ENCODE data around the gene CPSF4L. TPM values are rescaled to one million over a fixed set of nuclear protein-coding genes. Genes with fewer than 3 reads are reported as not detected.

CPSF4L gene
- total and polyA plus RNA-seq, 2 donors from 2014 or later = not detected

GRCh38 chr17:73230088-73230487 is 31.6 kb downstream of the CPSF4L start:
- no peak overlapping the region for H3K9ac ChIP-seq (ENCODE audit: low read length in 3 of 3)
- no peak for DNase-seq
- H3K36me3 ChIP-seq (ENCODE audit: control insufficient read depth in 2 of 3, insufficient read depth in 3 of 3, low read length in 3 of 3) = no peaks in the 10 kb centered on the region
- intact Hi-C loops (cut with DNase I) = no loop called here
- no peak overlapping the region for H3K4me3 ChIP-seq (ENCODE audit: low read length in 3 of 3)
- no peak overlapping the region for H3K27ac ChIP-seq (ENCODE audit: low read depth in 2 of 2, low read length in 2 of 2)
- peaks cover 0 to 17% (median 15%) of the 10 kb centered on the region in 3 donors for H3K4me1 ChIP-seq (ENCODE audit: control insufficient read depth in 2 of 3, insufficient read depth in 2 of 3, low read depth in 1 of 3, low read length in 3 of 3)
- TF ChIP-seq CTCF (IDR thresholded peaks at IDR 0.05; ENCODE audit: borderline replicate concordance, extremely low read depth, insufficient read depth) = no peak
- no peaks in the 10 kb centered on the region for H3K27me3 ChIP-seq (ENCODE audit: control insufficient read depth, insufficient read depth, low read length)
- FAIRE-seq = no peak
- H3K9me3 ChIP-seq (ENCODE audit: control insufficient read depth in 2 of 3, insufficient read depth in 1 of 3, low read length in 3 of 3) = no peaks in the 10 kb centered on the region

- no peak for FAIRE-seq
- Histone ChIP-seq H3K4me3 (ENCODE audit: low read length in 3 of 3) (no peak overlapping the region), H3K4me1 (ENCODE audit: control insufficient read depth in 2 of 3, insufficient read depth in 2 of 3, low read depth in 1 of 3, low read length in 3 of 3) (peaks cover 0 to 22% (median 15%) of the 10 kb centered on the region in 3 donors), H3K27ac (ENCODE audit: low read depth in 2 of 2, low read length in 2 of 2) (no peak overlapping the region), H3K9ac (ENCODE audit: low read length in 3 of 3) (no peak overlapping the region), H3K36me3 (ENCODE audit: control insufficient read depth in 2 of 3, insufficient read depth in 3 of 3, low read length in 3 of 3) (no peaks in the 10 kb centered on the region), H3K9me3 (ENCODE audit: control insufficient read depth in 2 of 3, insufficient read depth in 1 of 3, low read length in 3 of 3) (no peaks in the 10 kb centered on the region), H3K27me3 (ENCODE audit: control insufficient read depth, insufficient read depth, low read length) (no peaks in the 10 kb centered on the region)
- no peak for TF ChIP-seq CTCF (IDR thresholded peaks at IDR 0.05; ENCODE audit: borderline replicate concordance, extremely low read depth, insufficient read depth)
- intact Hi-C loops (cut with DNase I) = no loop called here
- DNase-seq = no peak
Measured at GRCh38 chr17:73228748-73229236, 32.9 kb downstream of the CPSF4L start.

- Histone ChIP-seq H3K9ac (ENCODE audit: low read length in 3 of 3) (no peak overlapping the region), H3K4me3 (ENCODE audit: low read length in 3 of 3) (no peak overlapping the region), H3K27ac (ENCODE audit: low read depth in 2 of 2, low read length in 2 of 2) (no peak overlapping the region), H3K4me1 (ENCODE audit: control insufficient read depth in 2 of 3, insufficient read depth in 2 of 3, low read depth in 1 of 3, low read length in 3 of 3) (peaks cover 0 to 17% (median 15%) of the 10 kb centered on the region in 3 donors), H3K9me3 (ENCODE audit: control insufficient read depth in 2 of 3, insufficient read depth in 1 of 3, low read length in 3 of 3) (no peaks in the 10 kb centered on the region), H3K36me3 (ENCODE audit: control insufficient read depth in 2 of 3, insufficient read depth in 3 of 3, low read length in 3 of 3) (no peaks in the 10 kb centered on the region), H3K27me3 (ENCODE audit: control insufficient read depth, insufficient read depth, low read length) (no peaks in the 10 kb centered on the region)
- intact Hi-C loops (cut with DNase I) = no loop called here
- FAIRE-seq = no peak
- no peak for DNase-seq
- no peak for TF ChIP-seq CTCF (IDR thresholded peaks at IDR 0.05; ENCODE audit: borderline replicate concordance, extremely low read depth, insufficient read depth)
Measured at GRCh38 chr17:73227944-73228343, 33.7 kb downstream of the CPSF4L start.

- intact Hi-C loops (cut with DNase I) = no loop called here
- FAIRE-seq (no peak), DNase-seq (no peak)
- Histone ChIP-seq H3K9ac (ENCODE audit: low read length in 3 of 3) (no peak overlapping the region), H3K36me3 (ENCODE audit: control insufficient read depth in 2 of 3, insufficient read depth in 3 of 3, low read length in 3 of 3) (no peaks in the 10 kb centered on the region), H3K4me3 (ENCODE audit: low read length in 3 of 3) (no peak overlapping the region), H3K9me3 (ENCODE audit: control insufficient read depth in 2 of 3, insufficient read depth in 1 of 3, low read length in 3 of 3) (no peaks in the 10 kb centered on the region), H3K4me1 (ENCODE audit: control insufficient read depth in 2 of 3, insufficient read depth in 2 of 3, low read depth in 1 of 3, low read length in 3 of 3) (peaks cover 0 to 17% (median 15%) of the 10 kb centered on the region in 3 donors), H3K27ac (ENCODE audit: low read depth in 2 of 2, low read length in 2 of 2) (no peak overlapping the region), H3K27me3 (ENCODE audit: control insufficient read depth, insufficient read depth, low read length) (no peaks in the 10 kb centered on the region)
- no peak for TF ChIP-seq CTCF (IDR thresholded peaks at IDR 0.05; ENCODE audit: borderline replicate concordance, extremely low read depth, insufficient read depth)
Measured at GRCh38 chr17:73227379-73227778, 34.3 kb downstream of the CPSF4L start.
